ENCODE measurements around the gene DRAM1. TPM values are rescaled to one million over a fixed set of nuclear protein-coding genes. Genes with fewer than 3 reads are reported as not detected.
"Not testable (repeated sequence)": the region's sequence is repeated elsewhere in the genome, so short reads cannot be mapped to it uniquely, and the experiment has no call there.

Gene DRAM1
- total RNA-seq, 1 donor from 2014 or later = 21.5 TPM

- no peak overlapping the region for H3K4me3 ChIP-seq (ENCODE audit: low read depth, low read length)
- no peak for DNase-seq (ENCODE audit: low read depth)
- no peak for TF ChIP-seq CTCF (conservative IDR thresholded peaks at IDR 0.05; ENCODE audit: low read depth, low read length)
These were observed 24.4 kb upstream of the DRAM1 start for GRCh38 chr12:101852998-101853397.

- no peak for DNase-seq (ENCODE audit: low read depth)
- no peak overlapping the region for H3K4me3 ChIP-seq (ENCODE audit: low read depth, low read length)
- TF ChIP-seq CTCF (conservative IDR thresholded peaks at IDR 0.05; ENCODE audit: low read depth, low read length) = no peak
These were observed 22.6 kb upstream of the DRAM1 start for GRCh38 chr12:101854747-101855146.

DNA sequence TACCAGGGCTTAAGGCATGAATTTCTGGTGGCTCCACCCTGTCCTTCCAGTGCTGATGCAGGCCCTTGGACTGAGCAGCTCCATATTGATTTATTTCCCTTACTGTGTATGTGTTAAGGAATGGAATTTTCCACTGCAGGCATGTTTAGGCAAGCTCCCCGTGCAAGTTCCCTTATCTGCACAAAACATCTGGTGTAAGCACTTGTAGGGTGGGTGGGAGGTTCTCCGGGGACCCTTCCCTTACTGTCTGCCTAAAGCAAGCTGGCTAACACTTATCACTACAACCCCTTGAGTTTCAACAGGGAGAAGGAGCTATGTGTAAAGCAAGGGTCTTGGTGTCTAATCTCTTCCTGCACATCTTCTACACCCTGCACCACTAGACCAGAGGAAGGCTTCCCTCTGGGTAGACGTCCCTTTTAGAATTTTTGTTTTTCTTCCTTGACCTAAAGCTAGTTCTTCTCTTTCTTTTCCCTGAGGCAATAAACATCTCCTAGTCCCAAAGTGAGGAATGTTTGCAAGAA is 22.0 kb upstream of the DRAM1 start:
- DNase-seq (ENCODE audit: low read depth) = no peak
- TF ChIP-seq CTCF (conservative IDR thresholded peaks at IDR 0.05; ENCODE audit: low read depth, low read length) = no peak
- H3K4me3 ChIP-seq (ENCODE audit: low read depth, low read length) = no peak overlapping the region

- TF ChIP-seq CTCF (conservative IDR thresholded peaks at IDR 0.05; ENCODE audit: low read depth, low read length) = no peak
- no peak overlapping the region for H3K4me3 ChIP-seq (ENCODE audit: low read depth, low read length)
- DNase-seq (ENCODE audit: low read depth) = no peak
These were observed 21.4 kb upstream of the DRAM1 start for GRCh38 chr12:101855976-101856375.

- H3K4me3 ChIP-seq (ENCODE audit: low read depth, low read length); DNase-seq (ENCODE audit: low read depth): not testable (repeated sequence)
These were observed 20.8 kb upstream of the DRAM1 start for GRCh38 chr12:101856614-101857013.

- H3K4me3 ChIP-seq (ENCODE audit: low read depth, low read length) = no peak overlapping the region
- DNase-seq (ENCODE audit: low read depth) = peak; percentile 39
- TF ChIP-seq CTCF (conservative IDR thresholded peaks at IDR 0.05; ENCODE audit: low read depth, low read length) = no peak
These were observed 20.3 kb upstream of the DRAM1 start for GRCh38 chr12:101857043-101857558.

DNA sequence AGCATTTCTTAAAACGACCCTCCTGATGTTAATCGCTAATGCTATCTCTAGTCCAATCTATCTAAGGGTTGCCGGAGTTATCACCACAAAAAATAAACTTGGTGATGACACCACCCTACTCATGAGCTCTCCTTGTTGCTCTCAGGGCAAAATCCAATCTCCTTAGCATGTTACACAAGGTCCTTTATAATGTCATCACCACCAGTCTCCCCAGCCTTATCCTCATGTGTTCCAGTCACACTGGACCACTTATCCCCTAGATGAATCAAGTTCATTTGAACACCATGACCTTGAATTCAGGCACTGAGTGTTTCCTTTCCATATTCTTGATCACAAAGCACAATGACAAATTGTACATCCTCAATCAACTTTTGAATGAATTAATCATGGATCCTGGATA is 19.0 kb upstream of the DRAM1 start:
- no peak for TF ChIP-seq CTCF (conservative IDR thresholded peaks at IDR 0.05; ENCODE audit: low read depth, low read length)
- no peak overlapping the region for H3K4me3 ChIP-seq (ENCODE audit: low read depth, low read length)
- no peak for DNase-seq (ENCODE audit: low read depth)
